ENCODE results near the gene XPO4.

DNA sequence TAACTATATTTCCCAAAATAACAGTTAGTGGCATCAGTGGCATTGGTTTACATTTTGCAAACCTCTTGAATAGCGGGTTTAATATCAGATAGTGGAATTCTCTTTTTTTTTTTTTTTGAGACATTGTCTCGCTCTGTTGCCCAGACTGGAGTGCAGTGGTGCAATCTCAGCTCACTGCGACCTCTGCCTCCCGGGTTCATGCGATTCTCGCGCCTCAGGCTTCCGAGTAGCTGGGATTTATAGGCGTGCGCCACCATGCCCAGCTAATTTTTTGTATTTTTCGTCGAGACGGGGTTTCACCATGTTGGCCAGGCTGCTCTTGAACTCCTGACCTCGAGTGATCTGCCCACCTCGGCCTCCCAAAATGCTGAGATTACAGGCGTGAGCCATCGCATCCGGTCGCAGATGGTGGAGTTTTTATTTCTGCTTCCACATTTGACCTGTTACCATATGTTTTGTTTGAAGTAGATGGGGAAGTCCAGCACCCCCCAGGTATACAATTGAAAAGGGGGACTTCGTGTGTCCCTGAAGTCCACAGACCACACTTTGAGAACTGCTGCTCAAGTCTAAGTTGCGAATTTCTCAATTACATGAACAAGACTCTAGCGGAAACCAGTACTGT, 40.5 kb upstream of the XPO4 start:
- no peak for TF ChIP-seq EP300 (IDR thresholded peaks at IDR 0.05; ENCODE audit: borderline replicate concordance)
- TF ChIP-seq, protein P1, sequence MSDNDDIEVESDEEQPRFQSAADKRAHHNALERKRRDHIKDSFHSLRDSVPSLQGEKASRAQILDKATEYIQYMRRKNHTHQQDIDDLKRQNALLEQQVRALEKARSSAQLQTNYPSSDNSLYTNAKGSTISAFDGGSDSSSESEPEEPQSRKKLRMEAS (IDR thresholded peaks at IDR 0.05), result no peak
- TF ChIP-seq TEAD4 (IDR thresholded peaks at IDR 0.05), result no peak
- TF ChIP-seq NFIC (IDR thresholded peaks at IDR 0.05), result no peak
- TF ChIP-seq, protein P2, sequence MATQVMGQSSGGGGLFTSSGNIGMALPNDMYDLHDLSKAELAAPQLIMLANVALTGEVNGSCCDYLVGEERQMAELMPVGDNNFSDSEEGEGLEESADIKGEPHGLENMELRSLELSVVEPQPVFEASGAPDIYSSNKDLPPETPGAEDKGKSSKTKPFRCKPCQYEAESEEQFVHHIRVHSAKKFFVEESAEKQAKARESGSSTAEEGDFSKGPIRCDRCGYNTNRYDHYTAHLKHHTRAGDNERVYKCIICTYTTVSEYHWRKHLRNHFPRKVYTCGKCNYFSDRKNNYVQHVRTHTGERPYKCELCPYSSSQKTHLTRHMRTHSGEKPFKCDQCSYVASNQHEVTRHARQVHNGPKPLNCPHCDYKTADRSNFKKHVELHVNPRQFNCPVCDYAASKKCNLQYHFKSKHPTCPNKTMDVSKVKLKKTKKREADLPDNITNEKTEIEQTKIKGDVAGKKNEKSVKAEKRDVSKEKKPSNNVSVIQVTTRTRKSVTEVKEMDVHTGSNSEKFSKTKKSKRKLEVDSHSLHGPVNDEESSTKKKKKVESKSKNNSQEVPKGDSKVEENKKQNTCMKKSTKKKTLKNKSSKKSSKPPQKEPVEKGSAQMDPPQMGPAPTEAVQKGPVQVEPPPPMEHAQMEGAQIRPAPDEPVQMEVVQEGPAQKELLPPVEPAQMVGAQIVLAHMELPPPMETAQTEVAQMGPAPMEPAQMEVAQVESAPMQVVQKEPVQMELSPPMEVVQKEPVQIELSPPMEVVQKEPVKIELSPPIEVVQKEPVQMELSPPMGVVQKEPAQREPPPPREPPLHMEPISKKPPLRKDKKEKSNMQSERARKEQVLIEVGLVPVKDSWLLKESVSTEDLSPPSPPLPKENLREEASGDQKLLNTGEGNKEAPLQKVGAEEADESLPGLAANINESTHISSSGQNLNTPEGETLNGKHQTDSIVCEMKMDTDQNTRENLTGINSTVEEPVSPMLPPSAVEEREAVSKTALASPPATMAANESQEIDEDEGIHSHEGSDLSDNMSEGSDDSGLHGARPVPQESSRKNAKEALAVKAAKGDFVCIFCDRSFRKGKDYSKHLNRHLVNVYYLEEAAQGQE (IDR thresholded peaks at IDR 0.05; ENCODE audit: low read depth), result no peak
- TF ChIP-seq EGR1 (IDR thresholded peaks at IDR 0.05), result no peak
- TF ChIP-seq, protein P3, sequence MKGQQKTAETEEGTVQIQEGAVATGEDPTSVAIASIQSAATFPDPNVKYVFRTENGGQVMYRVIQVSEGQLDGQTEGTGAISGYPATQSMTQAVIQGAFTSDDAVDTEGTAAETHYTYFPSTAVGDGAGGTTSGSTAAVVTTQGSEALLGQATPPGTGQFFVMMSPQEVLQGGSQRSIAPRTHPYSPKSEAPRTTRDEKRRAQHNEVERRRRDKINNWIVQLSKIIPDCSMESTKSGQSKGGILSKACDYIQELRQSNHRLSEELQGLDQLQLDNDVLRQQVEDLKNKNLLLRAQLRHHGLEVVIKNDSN (IDR thresholded peaks at IDR 0.05), result no peak
- TF ChIP-seq CEBPB (IDR thresholded peaks at IDR 0.05), result no peak

All from Ishikawa (cell line).